ENCODE data around the gene IGSF5.

- TF ChIP-seq CTCF (IDR thresholded peaks at IDR 0.05) (no peak), POLR2A (IDR thresholded peaks at IDR 0.05) (no peak), EP300 (IDR thresholded peaks at IDR 0.05) (no peak), POLR2AphosphoS5 (IDR thresholded peaks at IDR 0.05) (no peak)
Observed at GRCh38 chr21:39845571-39846130, 100.7 kb downstream of the IGSF5 start.

Measured in stomach (tissue), 4 donors.